HEK293 (cell line): ENCODE measurements around the gene FHL3.

ENCODE experiments used
- CTCF ChIA-PET: fragments of 350-600 bp; formaldehyde crosslinking; extraction: SDS; loops from one replicate; lab custom pipeline; 2021; ENCODE audit warnings: antibody characterized with exemption; lab: Yijun Ruan, JAX
- POLR2A ChIA-PET: fragments of 300-600 bp; formaldehyde crosslinking; extraction: SDS; loops from one replicate; lab custom pipeline; 2020; ENCODE audit warnings: antibody characterized with exemption, inconsistent platforms; lab: Yijun Ruan, JAX
- H3K27ac ChIP-seq: fragments of 200-500 bp; sonication (Bioruptor generic); 2 replicates; pipeline ENCODE4 v1.5.1; 2014; ENCODE audit warnings: low read depth, low read length, control low read depth, inconsistent platforms; ENCODE audit errors: extremely low read depth
- H3K36me3 ChIP-seq, 2 experiments: fragments of 200-500 bp in 1 of 2; sonication (Bioruptor generic) in 1 of 2; 1 replicate in 1 of 2; 2 replicates in 1 of 2; pipeline ENCODE4 v1.5.1; 2014 to 2017; ENCODE audit warnings: inconsistent platforms in 2 of 2, low read length in 2 of 2; ENCODE audit not compliant: control insufficient read depth in 2 of 2, insufficient read depth in 1 of 2
- H3K4me1 ChIP-seq: fragments of 200-500 bp; sonication (Bioruptor generic); 2 replicates; pipeline ENCODE4 v1.5.1; 2014; ENCODE audit warnings: mild to moderate bottlenecking, low read length, inconsistent platforms; ENCODE audit not compliant: control insufficient read depth, insufficient read depth
- H3K4me3 ChIP-seq: 2 replicates; pipeline ENCODE4 v1.5.1; 2011; ENCODE audit warnings: low read depth, mild to moderate bottlenecking, control low read depth, low read length, moderate library complexity
- H3K9me3 ChIP-seq: fragments of 200-500 bp; sonication (Bioruptor generic); 2 replicates; pipeline ENCODE4 v1.5.1; 2014; ENCODE audit warnings: low read depth, low read length, inconsistent platforms; ENCODE audit not compliant: control insufficient read depth, insufficient read depth
- HOXD13 ChIP-seq: sonication (generic); formaldehyde crosslinking; IDR thresholded peaks from 2 replicates; pipeline ENCODE4 v1.8.0; 2022; ENCODE audit warnings: missing genetic modification reagents, borderline replicate concordance
- RBAK ChIP-seq: fragments of 450-650 bp; formaldehyde crosslinking; IDR thresholded peaks from 2 replicates; pipeline ENCODE4 v1.5.1; 2016; ENCODE audit warnings: missing biosample characterization, missing genetic modification characterization
- ZFHX2 ChIP-seq: fragments of 450-650 bp; formaldehyde crosslinking; conservative IDR thresholded peaks from 2 replicates; pipeline ENCODE4 v1.5.1; 2016; ENCODE audit warnings: missing biosample characterization, missing genetic modification characterization
- ZFP37 ChIP-seq: fragments of 450-650 bp; formaldehyde crosslinking; IDR thresholded peaks from 2 replicates; pipeline ENCODE4 v1.5.1; 2016; ENCODE audit warnings: missing biosample characterization, missing genetic modification characterization
- ZNF202 ChIP-seq: fragments of 450-650 bp; formaldehyde crosslinking; IDR thresholded peaks from 2 replicates; pipeline ENCODE4 v1.5.1; 2016; ENCODE audit warnings: missing biosample characterization, missing genetic modification characterization, borderline replicate concordance
- ZNF324 ChIP-seq: fragments of 450-650 bp; formaldehyde crosslinking; IDR thresholded peaks from 2 replicates; pipeline ENCODE4 v1.5.1; 2016; ENCODE audit warnings: missing biosample characterization, missing genetic modification characterization
- ZNF488 ChIP-seq: fragments of 450-650 bp; formaldehyde crosslinking; IDR thresholded peaks from 2 replicates; pipeline ENCODE4 v1.5.1; 2016; ENCODE audit warnings: missing biosample characterization, missing genetic modification characterization
- ZNF549 ChIP-seq: fragments of 450-650 bp; IDR thresholded peaks from 2 replicates; pipeline ENCODE4 v1.5.1; 2018; ENCODE audit warnings: missing biosample characterization, missing genetic modification characterization, mild to moderate bottlenecking, inconsistent platforms, moderate library complexity
- ZNF777 ChIP-seq: fragments of 450-650 bp; formaldehyde crosslinking; IDR thresholded peaks from 2 replicates; pipeline ENCODE4 v1.5.1; 2017; ENCODE audit warnings: missing biosample characterization, missing genetic modification characterization, borderline replicate concordance
- ZSCAN5A ChIP-seq: fragments of 450-650 bp; formaldehyde crosslinking; IDR thresholded peaks from 2 replicates; pipeline ENCODE4 v1.5.1; 2016; ENCODE audit warnings: missing biosample characterization, missing genetic modification characterization
- TF ChIP-seq, protein P1 (sequence below): fragments of 450-650 bp; formaldehyde crosslinking; IDR thresholded peaks from 2 replicates; pipeline ENCODE4 v1.5.1; 2016; ENCODE audit warnings: missing biosample characterization, missing genetic modification characterization

Gene FHL3

DNA sequence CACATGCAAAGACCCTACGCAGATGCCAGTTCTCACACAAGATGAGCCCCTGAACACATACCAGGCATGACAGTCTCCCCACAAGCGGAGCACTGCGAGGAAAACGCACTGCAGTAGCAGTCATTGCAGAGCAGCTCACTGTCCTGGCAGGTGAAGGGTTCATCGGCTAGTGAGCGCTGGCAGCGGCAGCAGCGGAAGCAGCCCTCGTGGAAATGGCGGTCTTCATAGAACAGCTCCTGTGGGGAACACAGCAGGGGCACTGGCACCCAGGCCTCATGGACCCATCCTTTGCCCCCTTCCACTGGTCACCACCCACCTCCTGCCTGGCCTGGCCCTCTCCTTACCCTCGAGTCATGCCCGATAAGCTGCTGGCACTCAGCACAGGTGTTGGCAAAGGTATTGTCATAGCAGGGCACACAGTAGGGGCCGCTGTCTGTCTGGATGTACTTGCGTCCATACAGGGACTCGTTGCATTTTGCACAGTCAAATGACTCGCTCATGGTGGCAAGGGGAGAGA, 6.3 kb downstream of the FHL3 start (continued):
- no peak for TF ChIP-seq ZSCAN5A (tag by site-specific recombination)
- TF ChIP-seq ZFHX2 (tag by site-specific recombination) = no peak
- no peak for TF ChIP-seq ZNF202 (tag by site-specific recombination)
- TF ChIP-seq ZNF549 (tag by site-specific recombination) = no peak
- TF ChIP-seq, all 188 proteins: peak for 0

DNA sequence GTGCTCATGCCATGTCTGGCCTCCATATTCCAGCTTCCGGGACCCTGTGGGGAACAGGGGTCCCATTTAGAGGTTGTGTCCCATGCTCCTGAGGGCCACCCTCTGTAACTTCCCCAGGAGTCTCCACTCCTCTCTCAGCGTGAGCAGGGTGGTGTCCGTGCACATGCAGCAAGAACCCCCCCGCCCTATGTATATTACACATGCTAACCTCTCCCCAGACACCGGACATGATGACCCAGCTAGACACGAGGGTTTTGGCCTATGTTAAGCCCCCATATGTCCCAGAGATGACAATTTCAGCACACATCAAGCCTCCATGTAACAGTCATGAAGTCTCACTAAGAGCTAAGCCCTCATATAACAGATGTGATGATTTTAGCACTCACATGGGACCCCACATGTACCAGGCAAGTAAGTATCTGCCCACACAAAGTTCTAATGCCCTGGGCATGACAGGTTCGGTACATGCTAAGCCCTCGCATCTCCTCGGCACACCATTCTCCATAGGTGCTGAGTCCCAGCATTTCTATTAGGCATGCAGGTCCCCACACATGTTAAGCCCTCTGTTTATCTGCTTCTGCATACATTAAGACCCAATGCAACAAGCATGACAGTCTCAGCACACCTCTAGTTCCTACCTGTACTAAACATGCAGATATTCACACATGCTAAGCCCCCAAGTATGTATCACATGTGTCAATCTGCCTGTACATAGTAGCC, 7.1 kb downstream of the FHL3 start:
- Histone ChIP-seq H3K4me1 (peaks cover 17% of the 10 kb centered on the region), H3K36me3 (peaks cover 0 to 45% of the 10 kb centered on the region in 2 experiments; a peak in 1 of 3 replicates), H3K4me3 (no peak overlapping the region)
- POLR2A ChIA-PET = interaction anchor here (6.3 kb wide), 1 partner anchor 15 kb away, joined by 44 read pairs; the partner anchor contains the start of gene UTP11
- no peak for TF ChIP-seq ZNF324
- TF ChIP-seq ZFP37 (tag by site-specific recombination) = peak; percentile 97
- TF ChIP-seq, all 188 proteins: peak for 1
- H3K9me3 ChIP-seq = no peaks in the 10 kb centered on the region
- CTCF ChIA-PET = no interaction called here
- H3K27ac ChIP-seq = no peak overlapping the region

DNA sequence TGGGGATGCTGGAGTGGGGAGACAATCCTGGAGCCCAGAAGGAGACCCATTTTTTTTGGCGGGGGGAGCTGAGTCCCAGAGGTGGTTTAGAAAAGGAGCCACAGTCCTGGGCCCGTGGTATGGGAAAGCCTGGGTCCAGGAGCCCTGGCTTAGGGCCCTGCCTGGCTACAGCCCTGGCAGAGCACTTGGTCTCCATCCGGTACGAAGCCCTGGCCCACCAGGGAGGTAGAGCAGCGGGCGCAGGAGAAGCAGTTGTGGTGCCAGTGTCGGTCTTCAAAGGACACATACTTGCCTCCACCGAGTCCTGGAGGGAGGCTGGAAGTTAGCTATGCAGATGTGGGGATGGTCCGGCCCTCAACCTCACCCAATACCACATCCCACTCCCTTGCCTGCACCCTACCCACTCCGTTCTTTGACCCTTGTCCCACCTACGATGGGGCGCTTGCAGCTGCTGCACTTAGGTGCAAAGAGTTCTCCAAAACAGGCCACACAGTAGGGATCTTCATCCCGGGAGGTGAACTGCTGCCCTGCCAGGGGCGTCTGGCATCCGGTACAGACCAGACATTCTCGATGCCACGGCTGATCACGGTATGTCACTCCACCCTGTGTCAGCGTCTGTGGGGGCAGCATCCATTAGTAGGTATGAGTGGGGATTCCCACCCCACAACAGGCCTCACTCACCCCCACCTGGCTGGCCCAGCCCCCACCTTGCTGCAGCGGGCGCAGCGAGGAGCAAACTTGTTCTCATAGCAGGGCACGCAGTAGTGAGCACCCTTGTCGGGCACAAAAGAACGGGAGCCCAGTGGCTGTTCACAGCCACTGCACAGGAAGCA, 7.8 kb downstream of the FHL3 start:
- no peak overlapping the region for H3K4me3 ChIP-seq
- ChIA-PET POLR2A (no interaction called here), CTCF (no interaction called here)
- peaks cover 0 to 45% of the 10 kb centered on the region in 2 experiments; a peak in 1 of 3 replicates for H3K36me3 ChIP-seq
- no peak overlapping the region for H3K27ac ChIP-seq
- TF ChIP-seq RBAK (tag by site-specific recombination) = no peak
- TF ChIP-seq, protein P1, sequence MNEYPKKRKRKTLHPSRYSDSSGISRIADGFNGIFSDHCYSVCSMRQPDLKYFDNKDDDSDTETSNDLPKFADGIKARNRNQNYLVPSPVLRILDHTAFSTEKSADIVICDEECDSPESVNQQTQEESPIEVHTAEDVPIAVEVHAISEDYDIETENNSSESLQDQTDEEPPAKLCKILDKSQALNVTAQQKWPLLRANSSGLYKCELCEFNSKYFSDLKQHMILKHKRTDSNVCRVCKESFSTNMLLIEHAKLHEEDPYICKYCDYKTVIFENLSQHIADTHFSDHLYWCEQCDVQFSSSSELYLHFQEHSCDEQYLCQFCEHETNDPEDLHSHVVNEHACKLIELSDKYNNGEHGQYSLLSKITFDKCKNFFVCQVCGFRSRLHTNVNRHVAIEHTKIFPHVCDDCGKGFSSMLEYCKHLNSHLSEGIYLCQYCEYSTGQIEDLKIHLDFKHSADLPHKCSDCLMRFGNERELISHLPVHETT (tag by site-specific recombination) = no peak
- TF ChIP-seq HOXD13 (CRISPR knock-in tag) = no peak
- TF ChIP-seq ZNF488 (tag by site-specific recombination) = no peak
- no peaks in the 10 kb centered on the region for H3K9me3 ChIP-seq
- peaks cover 17% of the 10 kb centered on the region for H3K4me1 ChIP-seq

- peaks cover 13% of the 10 kb centered on the region for H3K4me1 ChIP-seq
- H3K9me3 ChIP-seq = no peaks in the 10 kb centered on the region
- H3K36me3 ChIP-seq = peaks cover 0 to 45% of the 10 kb centered on the region in 2 experiments; a peak in 1 of 3 replicates
- H3K4me3 ChIP-seq = no peak overlapping the region
- CTCF ChIA-PET = no interaction called here
- H3K27ac ChIP-seq = no peak overlapping the region
- TF ChIP-seq ZNF777 (tag by site-specific recombination) = no peak
- TF ChIP-seq, all 188 proteins: peak for 0
- POLR2A ChIA-PET = no interaction called here
These were observed 9.5 kb downstream of the FHL3 start for GRCh38 chr1:37995751-37996345.
